ENCODE data around the gene MPG. TPM values are rescaled to one million over a fixed set of nuclear protein-coding genes. Genes with fewer than 3 reads are reported as not detected.

The MPG gene
- total RNA-seq, 4 donors from 2014 or later: 46.8 to 94.4 (median 70.9) TPM

- H3K36me3 ChIP-seq: peaks cover 81% of the 10 kb centered on the region
- WGBS: 71% methylated on average over 4 of the region's 18 CpGs
- no peaks in the 10 kb centered on the region for H3K27me3 ChIP-seq
- no peaks in the 10 kb centered on the region for H3K9me3 ChIP-seq
- H3K27ac ChIP-seq: no peak overlapping the region
- TF ChIP-seq CTCF (IDR thresholded peaks at IDR 0.05) (no peak), POLR2AphosphoS5 (IDR thresholded peaks at IDR 0.05) (no peak), POLR2A (IDR thresholded peaks at IDR 0.05) (no peak), EP300 (IDR thresholded peaks at IDR 0.05) (no peak)
- peaks cover 25% of the 10 kb centered on the region for H3K4me1 ChIP-seq
- H3K4me3 ChIP-seq: no peak overlapping the region
- DNase-seq (ENCODE audit: low spot score in 2 of 2): no peak
Measured at GRCh38 chr16:85407-85782, 7.4 kb downstream of the MPG start.

DNA sequence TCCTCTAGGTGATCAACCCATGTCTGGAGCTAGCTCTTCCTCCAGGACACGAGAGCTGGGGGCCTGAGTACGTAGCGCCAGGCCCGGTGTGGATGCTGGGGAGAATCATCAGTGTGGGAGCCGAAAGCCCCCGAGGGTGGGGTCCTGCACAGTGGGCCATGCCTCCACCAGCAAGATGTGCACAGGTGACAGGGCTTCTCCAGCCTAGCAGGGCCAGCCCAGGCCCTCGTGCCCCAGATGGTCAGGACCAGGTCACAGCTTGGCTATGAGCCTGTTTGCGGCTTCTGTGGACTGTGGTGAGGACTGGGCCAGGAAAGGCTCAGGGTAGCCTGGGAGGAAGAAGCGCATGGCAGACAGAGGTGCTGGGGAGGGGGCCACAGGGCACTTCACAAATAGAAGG is 7.8 kb downstream of the MPG start:
- Histone ChIP-seq H3K4me3 (no peak overlapping the region), H3K27ac (no peak overlapping the region), H3K27me3 (no peaks in the 10 kb centered on the region), H3K4me1 (peaks cover 25% of the 10 kb centered on the region), H3K9me3 (no peaks in the 10 kb centered on the region), H3K36me3 (peaks cover 78% of the 10 kb centered on the region)
- TF ChIP-seq POLR2A (IDR thresholded peaks at IDR 0.05): no peak
- TF ChIP-seq POLR2AphosphoS5 (IDR thresholded peaks at IDR 0.05): no peak
- no peak for TF ChIP-seq CTCF (IDR thresholded peaks at IDR 0.05)
- no peak for TF ChIP-seq EP300 (IDR thresholded peaks at IDR 0.05)
- no peak for DNase-seq (ENCODE audit: low spot score in 2 of 2)
- 82% methylated on average over 9 of the region's 9 CpGs for WGBS

DNA sequence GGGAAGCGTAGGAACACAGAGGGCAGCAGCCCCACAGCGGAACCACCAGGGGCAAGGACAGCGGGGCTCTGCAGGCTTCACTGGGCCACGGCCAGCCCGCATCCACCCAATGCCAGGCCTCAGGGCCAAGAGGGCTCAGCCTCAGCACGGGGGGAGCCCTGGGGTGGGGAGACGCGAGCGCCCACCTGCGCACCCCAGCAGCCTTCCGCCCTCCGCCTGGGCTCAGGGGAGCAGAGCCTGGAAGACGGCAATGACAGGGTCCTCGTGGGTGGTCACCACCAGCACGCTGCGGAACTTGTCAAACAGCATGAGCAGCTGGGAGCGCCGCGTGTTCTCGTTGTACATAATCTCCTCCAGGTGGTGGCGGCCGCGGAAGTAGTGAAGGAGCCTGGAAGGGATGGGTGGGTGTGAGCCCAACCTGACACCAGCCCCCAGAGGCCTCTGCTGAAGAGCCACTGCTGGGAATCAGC is 8.5 kb downstream of the MPG start:
- Histone ChIP-seq H3K27me3 (no peaks in the 10 kb centered on the region), H3K27ac (no peak overlapping the region), H3K9me3 (no peaks in the 10 kb centered on the region), H3K36me3 (peaks cover 74% of the 10 kb centered on the region), H3K4me3 (no peak overlapping the region), H3K4me1 (peaks cover 28% of the 10 kb centered on the region)
- 95% methylated on average over 15 of the region's 23 CpGs for WGBS
- no peak for DNase-seq (ENCODE audit: low spot score in 2 of 2)
- TF ChIP-seq EP300 (IDR thresholded peaks at IDR 0.05): no peak
- TF ChIP-seq POLR2A (IDR thresholded peaks at IDR 0.05): no peak
- TF ChIP-seq POLR2AphosphoS5 (IDR thresholded peaks at IDR 0.05): no peak
- no peak for TF ChIP-seq CTCF (IDR thresholded peaks at IDR 0.05)

GRCh38 chr16:88613-89012 is 10.6 kb downstream of the MPG start:
- no peak for TF ChIP-seq POLR2AphosphoS5 (IDR thresholded peaks at IDR 0.05)
- TF ChIP-seq POLR2A (IDR thresholded peaks at IDR 0.05): no peak
- TF ChIP-seq EP300 (IDR thresholded peaks at IDR 0.05): no peak
- TF ChIP-seq CTCF (IDR thresholded peaks at IDR 0.05): no peak
- DNase-seq (ENCODE audit: low spot score in 2 of 2): no peak
- Histone ChIP-seq H3K4me3 (no peak overlapping the region), H3K27me3 (no peaks in the 10 kb centered on the region), H3K27ac (no peak overlapping the region), H3K36me3 (peaks cover 75% of the 10 kb centered on the region), H3K9me3 (no peaks in the 10 kb centered on the region), H3K4me1 (peaks cover 33% of the 10 kb centered on the region)
- WGBS: no CpG with 5 or more reads among the region's 14 CpGs

DNA sequence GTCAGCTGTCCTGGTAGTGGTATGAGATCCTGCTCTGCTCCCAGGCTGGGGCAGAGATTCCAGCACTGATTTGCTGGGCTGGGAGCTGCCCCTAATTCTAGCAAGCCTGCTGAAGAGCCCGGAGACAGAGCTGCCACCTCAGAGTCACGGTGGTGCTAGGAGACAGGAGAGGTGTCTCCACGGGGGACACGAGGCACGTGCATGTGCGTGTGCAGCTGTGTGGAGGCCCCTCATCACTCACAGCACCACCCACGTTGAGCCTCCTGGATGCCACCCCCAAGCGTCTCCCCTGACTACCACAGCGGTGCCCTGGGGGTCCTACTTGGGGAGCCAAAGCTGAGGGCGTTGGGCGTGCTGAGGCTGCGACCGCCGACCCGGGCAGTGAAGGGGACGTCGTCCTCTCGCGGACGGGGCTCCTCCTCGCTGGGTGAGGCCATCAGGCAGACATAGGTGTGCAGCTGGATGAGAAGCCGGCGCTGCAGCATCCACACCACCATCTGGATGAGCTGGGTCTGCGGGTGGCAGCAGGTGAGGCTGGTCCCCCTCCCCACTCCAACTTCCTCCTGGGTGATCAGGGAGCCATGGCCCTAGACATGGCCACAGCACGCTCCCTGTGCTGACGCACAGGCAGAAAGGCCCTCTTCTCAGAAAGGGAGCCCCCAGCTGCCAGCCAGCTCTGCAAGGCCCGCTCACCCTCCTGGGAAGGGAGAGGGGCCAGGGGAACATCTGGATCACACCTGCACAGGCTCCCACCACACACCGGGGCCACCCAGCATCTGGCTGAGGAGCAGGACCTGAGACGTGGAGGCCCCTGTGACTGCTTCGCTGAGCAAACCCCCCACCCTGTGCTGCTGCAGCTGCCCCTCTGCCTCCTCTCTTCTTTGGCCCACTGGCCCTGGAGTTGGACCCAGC is 11.6 kb downstream of the MPG start:
- H3K9me3 ChIP-seq: no peaks in the 10 kb centered on the region
- no peak for TF ChIP-seq POLR2A (IDR thresholded peaks at IDR 0.05)
- no peak for TF ChIP-seq EP300 (IDR thresholded peaks at IDR 0.05)
- TF ChIP-seq CTCF (IDR thresholded peaks at IDR 0.05): no peak
- TF ChIP-seq POLR2AphosphoS5 (IDR thresholded peaks at IDR 0.05): no peak
- H3K4me1 ChIP-seq: peaks cover 24% of the 10 kb centered on the region
- H3K27me3 ChIP-seq: no peaks in the 10 kb centered on the region
- peaks cover 70% of the 10 kb centered on the region for H3K36me3 ChIP-seq
- WGBS: 89% methylated on average over 17 of the region's 30 CpGs
- H3K4me3 ChIP-seq: no peak overlapping the region
- peak in 1 of 2 donors; percentile 58 for DNase-seq (ENCODE audit: low spot score in 2 of 2)
- no peak overlapping the region for H3K27ac ChIP-seq
